Activated T-helper 17 cell treated with anti-CD3 and anti-CD28 coated beads, Interleukin-2, amount 50 U/mL, for 72 hours (primary cell): ENCODE results near the gene MOCS3. TPM values are rescaled to one million over a fixed set of nuclear protein-coding genes. Genes with fewer than 3 reads are reported as not detected.

Experiments
- ATAC-seq: fragments of 150-1000 bp; cut with Tn5 transposase; replicated peaks from 2 replicates; pipeline ENCODE4 v1.10.0; 2021; ENCODE audit warnings: mild to moderate bottlenecking, moderate library complexity
- H3K27ac Mint-ChIP-seq: one replicate; pipeline ENCODE4 v1.8.0; 2022; ENCODE audit warnings: mixed read lengths
- H3K27me3 Mint-ChIP-seq: one replicate; pipeline ENCODE4 v1.8.0; 2022; ENCODE audit warnings: mixed read lengths
- H3K36me3 Mint-ChIP-seq: one replicate; pipeline ENCODE4 v1.8.0; 2022; ENCODE audit warnings: low read depth, mild to moderate bottlenecking, mixed read lengths
- H3K4me1 Mint-ChIP-seq: one replicate; pipeline ENCODE4 v1.8.0; 2022; ENCODE audit warnings: mixed read lengths
- H3K4me3 Mint-ChIP-seq: one replicate; pipeline ENCODE4 v1.8.0; 2022; ENCODE audit warnings: mild to moderate bottlenecking, mixed read lengths
- H3K9me3 Mint-ChIP-seq: one replicate; pipeline ENCODE4 v1.8.0; 2022; ENCODE audit warnings: mixed read lengths
- total RNA-seq, 2 donors: library from RNA; stranded (reverse); gene quantifications; one replicate each; pipeline ENCODE4 v1.2.3, GENCODE V29; 2022

MOCS3 gene
- total RNA-seq, 2 donors from 2014 or later, result 3.0 to 5.4 TPM

DNA sequence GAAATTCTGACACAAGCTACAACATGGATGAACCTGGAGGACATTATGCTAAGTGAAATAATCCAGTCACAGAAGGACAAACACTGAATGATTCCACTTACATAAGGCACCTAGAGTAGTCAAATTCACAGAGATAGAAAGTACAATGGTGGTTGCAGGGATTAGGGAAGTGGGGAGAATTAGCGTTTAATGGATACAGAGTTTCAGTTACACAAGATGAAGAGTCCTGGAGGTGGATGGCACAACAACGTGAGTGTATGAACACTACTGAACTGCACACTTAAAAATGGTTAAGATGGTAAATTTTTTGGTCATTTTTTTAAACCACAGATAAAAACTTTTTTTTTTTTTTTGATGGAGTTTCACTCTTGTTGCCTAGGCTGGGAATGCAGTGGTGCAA lies 24.7 kb downstream of the MOCS3 start:
- no peak for ATAC-seq
- Mint-ChIP-seq H3K36me3 (no peaks in the 10 kb centered on the region), H3K9me3 (no peaks in the 10 kb centered on the region), H3K4me1 (peaks cover 15% of the 10 kb centered on the region), H3K27me3 (peaks cover 36% of the 10 kb centered on the region), H3K4me3 (no peak overlapping the region), H3K27ac (no peak overlapping the region)

DNA sequence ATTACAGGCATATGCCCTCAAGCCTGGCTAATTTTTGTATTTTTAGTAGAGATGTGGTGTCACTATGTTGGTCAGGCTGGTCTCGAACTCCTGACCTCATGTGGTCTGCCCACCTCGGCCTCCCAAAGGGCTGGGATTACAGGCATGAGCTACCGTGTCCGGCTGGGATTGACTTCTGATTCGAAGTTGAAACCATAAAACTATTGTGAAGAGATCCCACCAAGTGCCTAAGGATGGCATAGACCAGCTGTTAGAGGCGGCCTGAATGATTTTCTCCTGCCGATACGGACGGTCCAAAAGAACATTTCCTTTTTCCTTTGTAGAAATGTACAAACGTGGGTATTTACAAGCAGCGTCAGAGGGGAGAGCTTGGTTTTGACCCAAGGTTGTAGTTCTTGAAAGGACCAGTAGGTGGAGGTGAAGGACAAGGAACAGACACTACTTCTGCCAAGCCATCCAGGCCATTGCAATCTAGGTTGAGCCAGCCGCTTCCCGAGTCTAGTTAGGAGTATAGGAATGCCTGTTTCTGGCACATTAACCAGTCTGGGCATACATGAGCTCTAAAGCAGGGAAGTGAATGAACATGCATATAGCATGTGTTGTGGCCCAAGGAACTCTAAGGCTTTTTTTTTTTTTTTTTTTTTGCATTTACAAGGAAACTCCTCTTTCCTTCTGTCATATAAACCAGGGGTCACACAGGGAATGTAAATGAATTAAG lies 29.0 kb downstream of the MOCS3 start:
- Mint-ChIP-seq H3K4me3 (no peak overlapping the region), H3K27ac (no peak overlapping the region), H3K36me3 (no peaks in the 10 kb centered on the region), H3K4me1 (no peaks in the 10 kb centered on the region), H3K9me3 (no peaks in the 10 kb centered on the region), H3K27me3 (peaks cover 20% of the 10 kb centered on the region)
- peak; percentile 90 for ATAC-seq

GRCh38 chr20:50991076-50991475 lies 32.5 kb downstream of the MOCS3 start:
- ATAC-seq, result no peak

GRCh38 chr20:50992336-50992732 lies 33.7 kb downstream of the MOCS3 start:
- no peak overlapping the region for H3K27ac Mint-ChIP-seq
- no peaks in the 10 kb centered on the region for H3K36me3 Mint-ChIP-seq
- no peaks in the 10 kb centered on the region for H3K4me1 Mint-ChIP-seq
- H3K27me3 Mint-ChIP-seq, result no peaks in the 10 kb centered on the region
- no peak overlapping the region for H3K4me3 Mint-ChIP-seq
- H3K9me3 Mint-ChIP-seq, result no peaks in the 10 kb centered on the region
- no peak for ATAC-seq

More at GRCh38 chr20:50991076-50991475, 32.5 kb downstream of the MOCS3 start:
- no peaks in the 10 kb centered on the region for H3K4me1 Mint-ChIP-seq
- H3K36me3 Mint-ChIP-seq, result no peaks in the 10 kb centered on the region
- peaks cover 10% of the 10 kb centered on the region for H3K27me3 Mint-ChIP-seq
- no peak overlapping the region for H3K27ac Mint-ChIP-seq
- no peak overlapping the region for H3K4me3 Mint-ChIP-seq
- no peaks in the 10 kb centered on the region for H3K9me3 Mint-ChIP-seq

DNA sequence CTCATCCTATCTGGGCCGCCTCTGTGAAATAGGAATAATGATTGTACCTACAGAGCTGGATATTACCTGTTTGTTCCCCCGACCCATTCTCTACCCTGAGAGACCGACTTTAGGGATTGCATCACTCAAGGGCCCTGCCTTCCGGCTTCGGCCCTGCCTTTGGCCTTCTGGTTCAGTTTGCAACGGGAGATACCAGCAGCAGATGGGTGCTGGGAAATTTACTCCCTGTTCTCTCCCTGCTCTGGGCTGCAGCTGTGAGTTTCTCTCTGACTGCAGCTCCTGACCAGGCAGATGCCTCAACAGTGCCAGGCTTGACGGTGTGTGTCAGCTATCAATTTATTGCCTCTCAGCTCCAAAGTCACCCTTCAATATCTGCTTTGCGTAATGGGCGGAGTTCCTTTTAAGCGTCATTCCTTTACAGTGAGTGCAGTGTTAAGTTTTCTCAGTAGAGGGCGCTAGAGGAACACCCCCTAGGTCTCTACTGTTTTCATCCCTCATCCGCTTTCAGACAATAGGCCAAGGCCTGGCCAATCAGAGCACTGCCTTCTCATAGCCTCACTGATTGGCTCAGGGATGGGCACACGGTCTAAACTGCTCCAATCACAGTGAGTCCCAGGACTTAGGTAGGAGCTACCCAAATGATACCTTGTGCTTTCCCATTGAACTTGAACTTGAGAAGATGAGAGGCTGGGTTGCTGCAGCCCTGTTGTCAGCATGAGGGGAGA lies 34.3 kb downstream of the MOCS3 start:
- Mint-ChIP-seq H3K9me3 (no peaks in the 10 kb centered on the region), H3K27ac (no peak overlapping the region), H3K27me3 (no peaks in the 10 kb centered on the region), H3K4me3 (no peak overlapping the region), H3K36me3 (no peaks in the 10 kb centered on the region), H3K4me1 (no peaks in the 10 kb centered on the region)
- peak; percentile 99 for ATAC-seq

DNA sequence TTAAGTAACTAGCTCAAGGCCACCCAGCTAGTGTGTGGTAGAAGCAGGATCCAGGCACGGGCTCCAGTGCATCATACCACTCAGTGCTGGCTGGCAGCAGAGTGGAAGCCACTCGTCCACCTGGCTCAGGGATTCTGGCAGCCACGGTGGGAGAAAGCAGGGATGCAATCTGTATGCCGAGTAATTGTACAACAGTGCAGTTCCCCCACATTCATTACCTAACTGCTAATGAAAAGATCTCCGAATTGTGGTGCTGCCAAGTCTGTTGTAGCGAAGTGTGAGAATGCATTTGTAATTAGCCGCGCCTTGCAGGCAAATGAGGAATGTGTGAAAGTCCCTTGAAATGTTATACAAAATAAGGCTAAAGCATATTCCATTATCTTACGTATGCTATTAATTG lies 35.3 kb downstream of the MOCS3 start:
- Mint-ChIP-seq H3K4me1 (no peaks in the 10 kb centered on the region), H3K4me3 (no peak overlapping the region), H3K27ac (no peak overlapping the region), H3K36me3 (no peaks in the 10 kb centered on the region), H3K27me3 (peaks cover 4% of the 10 kb centered on the region), H3K9me3 (no peaks in the 10 kb centered on the region)
- no peak for ATAC-seq

- H3K9me3 Mint-ChIP-seq, result no peaks in the 10 kb centered on the region
- peaks cover 15% of the 10 kb centered on the region for H3K27me3 Mint-ChIP-seq
- H3K4me1 Mint-ChIP-seq, result no peaks in the 10 kb centered on the region
- no peaks in the 10 kb centered on the region for H3K36me3 Mint-ChIP-seq
- no peak overlapping the region for H3K4me3 Mint-ChIP-seq
- H3K27ac Mint-ChIP-seq, result no peak overlapping the region
- ATAC-seq, result no peak
These were observed 36.9 kb downstream of the MOCS3 start for GRCh38 chr20:50995506-50995905.

GRCh38 chr20:50996901-50997865 lies 38.6 kb downstream of the MOCS3 start:
- Mint-ChIP-seq H3K9me3 (no peaks in the 10 kb centered on the region), H3K4me1 (no peaks in the 10 kb centered on the region), H3K27me3 (peaks cover 21% of the 10 kb centered on the region), H3K27ac (no peak overlapping the region), H3K36me3 (no peaks in the 10 kb centered on the region), H3K4me3 (no peak overlapping the region)
- ATAC-seq, result no peak

GRCh38 chr20:50999355-50999754 lies 40.7 kb downstream of the MOCS3 start:
- no peaks in the 10 kb centered on the region for H3K4me1 Mint-ChIP-seq
- ATAC-seq, result no peak
- no peak overlapping the region for H3K4me3 Mint-ChIP-seq
- no peak overlapping the region for H3K27ac Mint-ChIP-seq
- H3K36me3 Mint-ChIP-seq, result no peaks in the 10 kb centered on the region
- H3K27me3 Mint-ChIP-seq, result peaks cover 28% of the 10 kb centered on the region
- no peaks in the 10 kb centered on the region for H3K9me3 Mint-ChIP-seq

DNA sequence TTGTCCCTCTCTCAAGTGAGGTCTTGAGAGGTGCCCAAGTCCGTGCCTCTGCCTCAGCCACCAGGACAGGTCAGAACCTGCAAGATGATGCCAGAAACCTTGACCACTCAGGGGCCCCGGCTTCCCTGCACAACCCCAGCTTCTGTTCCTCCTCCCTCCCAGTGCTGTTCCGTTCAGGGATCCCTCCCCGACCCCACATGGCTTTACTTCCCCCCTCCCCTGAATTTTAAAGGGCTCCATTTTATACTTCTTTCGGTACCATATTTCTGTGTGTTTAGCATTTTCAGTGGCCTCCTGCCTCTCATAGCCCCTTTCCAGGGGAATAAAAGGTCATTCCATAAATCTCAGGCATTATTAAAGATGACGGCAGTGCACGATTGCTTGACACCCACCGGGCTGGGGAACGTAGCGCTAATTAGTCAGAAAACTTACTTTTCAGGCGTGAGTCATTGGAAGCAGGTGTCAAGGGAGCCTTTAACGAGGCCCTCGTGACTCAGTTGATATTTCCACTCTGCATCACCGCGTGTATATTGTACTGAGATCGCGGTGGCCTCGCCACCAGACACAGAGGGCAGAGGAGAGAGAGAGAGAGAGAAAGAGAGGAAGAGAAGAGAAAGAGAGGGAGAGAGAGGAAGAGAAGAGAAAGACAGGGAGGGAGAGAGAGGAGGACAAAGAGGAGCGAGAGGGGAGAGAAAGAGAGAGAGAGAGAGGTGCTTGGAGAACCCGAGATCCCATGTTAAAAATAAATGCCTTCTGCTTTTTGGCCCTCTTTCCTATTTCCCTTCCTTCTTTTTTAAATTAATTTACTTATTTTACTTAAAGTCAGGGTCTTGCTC lies 43.0 kb downstream of the MOCS3 start:
- peak; percentile 74 for ATAC-seq
- Mint-ChIP-seq H3K4me1 (no peaks in the 10 kb centered on the region), H3K27ac (peak overlapping the region; percentile 42), H3K36me3 (no peaks in the 10 kb centered on the region), H3K9me3 (no peaks in the 10 kb centered on the region), H3K27me3 (peaks cover 36% of the 10 kb centered on the region), H3K4me3 (no peak overlapping the region)

DNA sequence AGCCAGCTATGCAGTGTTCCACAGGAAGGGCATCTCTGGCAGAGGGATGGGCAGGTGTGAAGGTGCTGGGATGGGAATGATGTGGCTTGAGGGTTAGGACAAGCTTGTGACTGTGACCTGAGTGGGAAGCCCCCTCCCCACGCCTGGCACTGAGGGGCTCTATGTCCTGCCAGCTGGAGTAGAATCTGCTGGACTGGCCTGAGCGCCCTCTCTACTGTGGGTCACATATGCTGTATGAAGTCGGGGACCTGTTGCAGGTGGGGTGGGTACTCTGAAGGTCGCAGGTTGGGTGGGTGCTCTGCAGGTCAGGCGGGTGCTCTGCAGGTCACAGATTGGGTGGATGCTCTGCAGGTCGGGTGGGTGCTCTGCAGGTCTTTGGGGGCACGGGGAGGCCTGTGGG lies 44.0 kb downstream of the MOCS3 start:
- no peak for ATAC-seq
- Mint-ChIP-seq H3K36me3 (no peaks in the 10 kb centered on the region), H3K9me3 (no peaks in the 10 kb centered on the region), H3K27me3 (peaks cover 36% of the 10 kb centered on the region), H3K4me1 (no peaks in the 10 kb centered on the region), H3K27ac (no peak overlapping the region), H3K4me3 (no peak overlapping the region)

- H3K4me1 Mint-ChIP-seq, result no peaks in the 10 kb centered on the region
- H3K27ac Mint-ChIP-seq, result no peak overlapping the region
- no peak overlapping the region for H3K4me3 Mint-ChIP-seq
- peaks cover 33% of the 10 kb centered on the region for H3K27me3 Mint-ChIP-seq
- no peaks in the 10 kb centered on the region for H3K36me3 Mint-ChIP-seq
- no peaks in the 10 kb centered on the region for H3K9me3 Mint-ChIP-seq
- ATAC-seq, result no peak
These were observed 45.1 kb downstream of the MOCS3 start for GRCh38 chr20:51003753-51004152.

DNA sequence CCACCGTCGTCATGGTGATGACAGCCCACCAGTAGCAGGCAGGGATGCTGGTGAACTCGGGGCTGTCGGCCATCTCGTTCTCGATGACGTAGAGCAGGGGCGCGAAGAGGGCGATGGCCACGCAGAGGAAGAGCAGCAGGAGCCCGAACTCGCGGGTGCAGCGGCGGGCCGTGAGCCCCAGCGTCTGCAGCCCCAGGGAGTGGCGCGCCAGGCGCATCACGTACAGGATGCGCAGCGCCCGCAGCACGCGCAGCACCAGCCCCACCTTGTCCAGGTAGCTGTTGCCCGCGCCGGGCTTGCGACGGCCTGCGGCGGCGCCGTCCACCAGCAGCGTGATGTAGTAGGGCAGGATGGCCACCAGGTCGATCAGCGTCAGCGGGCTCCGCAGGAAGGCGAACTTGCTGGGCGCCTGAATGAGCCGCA lies 45.7 kb downstream of the MOCS3 start:
- H3K36me3 Mint-ChIP-seq, result no peaks in the 10 kb centered on the region
- H3K27me3 Mint-ChIP-seq, result peaks cover 27% of the 10 kb centered on the region
- H3K4me3 Mint-ChIP-seq, result no peak overlapping the region
- no peaks in the 10 kb centered on the region for H3K9me3 Mint-ChIP-seq
- no peak for ATAC-seq
- H3K4me1 Mint-ChIP-seq, result no peaks in the 10 kb centered on the region
- H3K27ac Mint-ChIP-seq, result no peak overlapping the region

DNA sequence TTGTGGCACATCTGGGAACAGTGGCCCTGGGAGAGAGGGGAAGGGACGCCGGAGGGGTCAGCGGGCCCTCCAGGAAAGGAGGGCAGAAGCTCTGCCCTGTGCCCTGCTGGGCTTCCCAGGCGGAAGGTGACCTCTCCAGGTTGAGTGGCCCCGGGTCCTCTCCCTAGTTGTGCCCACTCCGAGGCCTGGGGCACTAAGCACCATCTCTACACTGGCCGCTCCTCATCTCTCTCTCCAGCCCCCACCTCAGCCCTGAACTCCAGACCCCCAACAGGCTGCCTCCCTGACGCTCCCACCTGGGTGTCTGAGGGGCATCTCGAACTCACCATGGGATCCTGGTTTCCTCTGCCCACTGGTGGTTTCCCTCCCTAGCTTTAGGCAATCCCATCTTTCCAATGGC lies 46.2 kb downstream of the MOCS3 start:
- Mint-ChIP-seq H3K4me3 (no peak overlapping the region), H3K27ac (no peak overlapping the region), H3K36me3 (no peaks in the 10 kb centered on the region), H3K27me3 (peaks cover 25% of the 10 kb centered on the region), H3K4me1 (no peaks in the 10 kb centered on the region), H3K9me3 (no peaks in the 10 kb centered on the region)
- no peak for ATAC-seq
